Activated CD8-positive, alpha-beta T cell treated with anti-CD3 and anti-CD28 coated beads for 36 hours (primary cell): ENCODE results near the gene GPATCH1. TPM values are rescaled to one million over a fixed set of nuclear protein-coding genes. Genes with fewer than 3 reads are reported as not detected.

Experiments used
- ATAC-seq: fragments of 200-7000 bp; cut with Tn5 transposase; one replicate; pipeline ENCODE4 v1.10.0; 2021; ENCODE audit warnings: mild to moderate bottlenecking, moderate library complexity
- CTCF ChIA-PET: fragments of 350-600 bp; sonication (Branson Sonifier 250); formaldehyde crosslinking; loops from one replicate; lab custom pipeline; 2021; ENCODE audit warnings: antibody characterized with exemption; lab: Charles Lee
- POLR2A ChIA-PET: fragments of 350-600 bp; sonication (Branson Sonifier 250); formaldehyde crosslinking; loops from one replicate; lab custom pipeline; 2021; ENCODE audit warnings: antibody characterized with exemption; lab: Charles Lee
- DNase-seq: peaks from one replicate; pipeline ENCODE4 v3.0.0-alpha.2; 2020
- H3K27ac Mint-ChIP-seq: one replicate; pipeline ENCODE4 v1.8.0; 2021; ENCODE audit warnings: mild to moderate bottlenecking, mixed read lengths
- H3K27me3 Mint-ChIP-seq: one replicate; pipeline ENCODE4 v1.8.0; 2021; ENCODE audit warnings: mixed read lengths
- H3K36me3 Mint-ChIP-seq: one replicate; pipeline ENCODE4 v1.8.0; 2021; ENCODE audit warnings: low read depth, mixed read lengths
- H3K4me1 Mint-ChIP-seq: one replicate; pipeline ENCODE4 v1.8.0; 2021; ENCODE audit warnings: low read depth, mixed read lengths
- H3K4me3 Mint-ChIP-seq: one replicate; pipeline ENCODE4 v1.8.0; 2021; ENCODE audit warnings: mild to moderate bottlenecking, moderate library complexity, mixed read lengths
- H3K9me3 Mint-ChIP-seq: one replicate; pipeline ENCODE4 v1.8.0; 2021; ENCODE audit warnings: mixed read lengths
- intact Hi-C: fragments of 100-400 bp; cut with micrococcal nuclease; formaldehyde crosslinking; loops from one replicate; pipeline ENCODE4 v1.10.0; 2022
- total RNA-seq, 2 experiments: library from RNA; stranded (reverse); gene quantifications; one replicate each; pipeline ENCODE4 v1.2.3, GENCODE V29; 2021
- TF ChIP-seq, protein P1 (sequence below): fragments of 200-600 bp; IDR thresholded peaks from one replicate; pipeline ENCODE4 v1.8.0; 2022; ENCODE audit warnings: antibody characterized with exemption, mild to moderate bottlenecking

GPATCH1 gene
- total RNA-seq, 2 experiments from 2014 or later: 8.7 to 9.6 TPM

DNA sequence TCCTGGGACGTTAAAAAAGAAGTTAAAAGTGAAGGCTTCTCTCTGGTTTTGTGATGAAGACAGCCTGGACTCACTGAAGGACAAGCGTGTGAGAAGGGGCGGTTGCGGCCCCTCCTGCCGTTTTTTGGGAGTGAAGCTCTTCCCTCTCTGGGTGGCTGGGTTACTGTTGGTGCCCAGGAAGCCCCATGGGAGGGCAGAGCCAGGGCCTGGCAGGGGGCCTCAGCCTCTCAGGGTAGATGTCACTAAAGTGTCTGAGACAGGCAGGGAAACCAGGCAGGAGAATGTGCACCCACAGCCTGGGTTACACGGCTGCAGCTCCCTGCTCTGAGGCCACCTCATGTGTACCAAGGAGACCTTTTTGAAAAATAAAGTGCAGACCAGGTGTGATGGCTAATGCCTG, 49.5 kb downstream of the GPATCH1 start:
- ChIA-PET POLR2A (no interaction called here), CTCF (interaction anchor here (1.3 to 1.8 kb wide), 2 partner anchors 154 to 286 kb away, joined by 3 to 4 read pairs; no protein-coding TSS in a partner anchor)
- intact Hi-C loops: no loop called here
- DNase-seq (no peak), ATAC-seq (no peak)
- Mint-ChIP-seq H3K4me3 (no peak overlapping the region), H3K27ac (no peak overlapping the region), H3K9me3 (no peaks in the 10 kb centered on the region), H3K27me3 (no peaks in the 10 kb centered on the region), H3K4me1 (peaks cover 16% of the 10 kb centered on the region), H3K36me3 (peaks cover 19% of the 10 kb centered on the region)
- TF ChIP-seq, protein P1, sequence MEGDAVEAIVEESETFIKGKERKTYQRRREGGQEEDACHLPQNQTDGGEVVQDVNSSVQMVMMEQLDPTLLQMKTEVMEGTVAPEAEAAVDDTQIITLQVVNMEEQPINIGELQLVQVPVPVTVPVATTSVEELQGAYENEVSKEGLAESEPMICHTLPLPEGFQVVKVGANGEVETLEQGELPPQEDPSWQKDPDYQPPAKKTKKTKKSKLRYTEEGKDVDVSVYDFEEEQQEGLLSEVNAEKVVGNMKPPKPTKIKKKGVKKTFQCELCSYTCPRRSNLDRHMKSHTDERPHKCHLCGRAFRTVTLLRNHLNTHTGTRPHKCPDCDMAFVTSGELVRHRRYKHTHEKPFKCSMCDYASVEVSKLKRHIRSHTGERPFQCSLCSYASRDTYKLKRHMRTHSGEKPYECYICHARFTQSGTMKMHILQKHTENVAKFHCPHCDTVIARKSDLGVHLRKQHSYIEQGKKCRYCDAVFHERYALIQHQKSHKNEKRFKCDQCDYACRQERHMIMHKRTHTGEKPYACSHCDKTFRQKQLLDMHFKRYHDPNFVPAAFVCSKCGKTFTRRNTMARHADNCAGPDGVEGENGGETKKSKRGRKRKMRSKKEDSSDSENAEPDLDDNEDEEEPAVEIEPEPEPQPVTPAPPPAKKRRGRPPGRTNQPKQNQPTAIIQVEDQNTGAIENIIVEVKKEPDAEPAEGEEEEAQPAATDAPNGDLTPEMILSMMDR: no peak

GRCh38 chr19:33132021-33132420, 51.0 kb downstream of the GPATCH1 start, which contains the start of gene WDR88:
WDR88 (plus strand) TSS chr19:33132114; CDS start chr19:33132170, 56 bp downstream.
- TF ChIP-seq, protein P1: no peak
- Mint-ChIP-seq H3K9me3 (no peaks in the 10 kb centered on the region), H3K4me3 (no peak within 1 kb of the TSS), H3K27ac (peak within 1 kb of the TSS; percentile 77), H3K27me3 (no peaks in the 10 kb centered on the region), H3K4me1 (peaks cover 17% of the 10 kb centered on the region), H3K36me3 (peaks cover 9% of the 10 kb centered on the region)
- intact Hi-C loops: no loop called here
- ATAC-seq (no peak), DNase-seq (no peak)
- CTCF ChIA-PET: interaction anchor here (1.2 to 1.8 kb wide), 2 partner anchors 52 to 284 kb away, joined by 4 to 6 read pairs; no protein-coding TSS in a partner anchor
- POLR2A ChIA-PET: no interaction called here

DNA sequence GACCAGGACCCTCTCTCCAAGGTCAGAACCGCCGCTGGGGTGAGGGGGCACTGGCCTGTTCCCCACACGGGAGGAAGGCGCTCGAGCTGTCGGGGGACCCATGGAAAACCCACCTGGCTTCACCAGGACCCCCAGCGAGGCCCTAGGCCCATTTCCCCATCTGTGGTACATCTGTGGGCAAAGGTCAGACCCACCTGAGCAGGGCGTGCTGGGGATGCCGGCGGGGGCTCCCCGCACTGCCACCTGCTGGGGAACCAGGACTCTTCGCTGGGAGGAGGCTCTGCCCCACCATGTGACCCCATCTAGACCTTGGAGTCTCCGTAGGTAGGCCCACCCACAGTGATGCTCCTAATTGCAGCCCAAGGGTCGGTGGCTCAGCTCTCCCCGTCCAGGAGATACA, 51.4 kb downstream of the GPATCH1 start:
- no peaks in the 10 kb centered on the region for H3K27me3 Mint-ChIP-seq
- ChIA-PET POLR2A (no interaction called here), CTCF (interaction anchor here (0.8 kb wide), 1 partner anchor 52 kb away, joined by 3 read pairs; no protein-coding TSS in a partner anchor)
- intact Hi-C loops: no loop called here
- TF ChIP-seq, protein P1: no peak
- no peak overlapping the region for H3K4me3 Mint-ChIP-seq
- no peaks in the 10 kb centered on the region for H3K9me3 Mint-ChIP-seq
- ATAC-seq: no peak
- peaks cover 18% of the 10 kb centered on the region for H3K4me1 Mint-ChIP-seq
- H3K27ac Mint-ChIP-seq: peak overlapping the region; percentile 77
- no peak for DNase-seq
- H3K36me3 Mint-ChIP-seq: peaks cover 9% of the 10 kb centered on the region

DNA sequence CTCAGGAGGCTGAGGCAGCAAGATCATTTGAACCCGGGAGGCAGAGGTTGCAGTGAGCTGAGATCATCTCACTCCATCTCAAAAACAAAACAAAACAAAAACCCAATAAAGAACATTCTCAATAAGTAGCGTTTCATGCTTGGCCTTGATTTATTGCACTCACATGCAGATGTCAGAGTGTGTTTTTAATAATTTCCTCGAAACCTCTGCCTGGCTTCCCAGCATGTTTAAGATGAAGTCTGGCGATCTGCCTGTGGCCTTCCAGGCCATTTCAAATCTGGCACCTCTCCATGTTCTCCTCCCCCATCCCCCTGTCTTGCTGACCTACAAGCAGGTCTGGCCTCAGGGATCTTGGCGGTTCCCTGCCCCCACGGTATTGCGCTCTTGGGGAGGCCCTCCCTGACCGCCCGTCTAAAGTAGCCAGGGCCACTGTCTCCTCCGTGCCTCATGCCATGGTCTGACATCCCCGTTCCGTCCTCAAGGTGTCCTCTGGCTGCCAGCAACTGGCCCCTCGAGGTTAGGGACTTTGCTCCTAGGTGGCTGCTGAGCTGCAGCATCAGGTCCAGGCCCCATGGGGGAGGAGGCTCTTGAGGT, 52.6 kb downstream of the GPATCH1 start:
- H3K9me3 Mint-ChIP-seq: no peaks in the 10 kb centered on the region
- intact Hi-C loops: no loop called here
- H3K4me1 Mint-ChIP-seq: peaks cover 19% of the 10 kb centered on the region
- TF ChIP-seq, protein P1: no peak
- H3K27me3 Mint-ChIP-seq: no peaks in the 10 kb centered on the region
- no peak overlapping the region for H3K27ac Mint-ChIP-seq
- H3K4me3 Mint-ChIP-seq: peak overlapping the region; percentile 63
- H3K36me3 Mint-ChIP-seq: peaks cover 6% of the 10 kb centered on the region
- CTCF ChIA-PET: interaction anchor here (3.3 kb wide), 1 partner anchor 50 kb away, joined by 14 read pairs; no protein-coding TSS in a partner anchor
- POLR2A ChIA-PET: no interaction called here
- no peak for ATAC-seq
- DNase-seq: no peak

DNA sequence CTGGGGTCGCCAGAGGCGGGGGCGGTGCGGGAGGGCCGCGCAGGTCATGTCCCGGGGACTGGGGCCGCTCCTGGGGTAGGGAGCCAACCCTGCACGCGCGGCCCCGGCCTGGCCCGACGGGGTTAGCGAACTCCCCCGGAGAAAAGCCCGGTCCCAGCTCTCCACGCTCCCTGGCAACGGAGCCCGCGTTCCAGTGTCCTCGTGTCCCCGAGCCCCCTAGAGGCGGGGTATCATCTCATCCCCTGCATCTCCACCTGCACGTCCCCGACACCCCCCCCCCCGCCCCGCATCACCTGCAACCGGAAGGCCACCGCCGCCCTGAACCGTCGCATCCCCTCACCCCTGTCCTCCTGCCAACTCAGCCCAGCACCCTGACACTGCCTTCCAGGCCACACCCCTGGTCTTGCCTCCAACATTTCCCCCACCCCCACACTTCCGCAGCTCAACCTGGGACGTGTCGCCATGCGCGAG, 53.6 kb downstream of the GPATCH1 start:
- H3K36me3 Mint-ChIP-seq: peaks cover 4% of the 10 kb centered on the region
- ChIA-PET POLR2A (no interaction called here), CTCF (interaction anchor here (0.7 to 3.3 kb wide), 5 partner anchors 8 to 296 kb away, joined by 3 to 14 read pairs (median 4); no protein-coding TSS in a partner anchor)
- no peaks in the 10 kb centered on the region for H3K9me3 Mint-ChIP-seq
- DNase-seq (peak; percentile 89), ATAC-seq (peak; percentile 96)
- peak overlapping the region; percentile 63 for H3K4me3 Mint-ChIP-seq
- H3K27me3 Mint-ChIP-seq: no peaks in the 10 kb centered on the region
- H3K4me1 Mint-ChIP-seq: peaks cover 19% of the 10 kb centered on the region
- TF ChIP-seq, protein P1: no peak
- intact Hi-C loops: no loop called here
- H3K27ac Mint-ChIP-seq: peak overlapping the region; percentile 82
